Neutrophil (primary cell): ENCODE results near the gene RB1.

ENCODE experiments used
- H3K27ac ChIP-seq: fragments of 200-600 bp; sonication (generic); 2 replicates; pipeline ENCODE4 v1.5.1; 2016; ENCODE audit warnings: mild to moderate bottlenecking, moderate library complexity
- H3K27me3 ChIP-seq: fragments of 200-600 bp; sonication (generic); 2 replicates; pipeline ENCODE4 v1.6.0; 2016; ENCODE audit warnings: mild to moderate bottlenecking
- H3K36me3 ChIP-seq: fragments of 200-600 bp; sonication (generic); 2 replicates; pipeline ENCODE4 v1.5.1; 2017
- H3K4me1 ChIP-seq, 2 experiments: fragments of 200-600 bp in 1 of 2; sonication (generic) in 1 of 2; 1 replicate in 1 of 2; 2 replicates in 1 of 2; pipeline versions ENCODE4 v1.5.1 to v1.6.1; 2013 to 2016; ENCODE audit warnings: low read depth in 1 of 2, low read length in 1 of 2, mild to moderate bottlenecking in 1 of 2, moderate library complexity in 1 of 2; ENCODE audit not compliant: control insufficient read depth in 1 of 2, insufficient read depth in 1 of 2
- H3K4me3 ChIP-seq, 2 experiments: fragments of 200-600 bp in 1 of 2; sonication (generic) in 1 of 2; 1 replicate in 1 of 2; 2 replicates in 1 of 2; pipeline ENCODE4 v1.5.1; 2013 to 2016; ENCODE audit warnings: low read depth in 1 of 2, low read length in 1 of 2, mild to moderate bottlenecking in 1 of 2, moderate library complexity in 1 of 2
- H3K9me3 ChIP-seq: fragments of 200-600 bp; sonication (generic); 2 replicates; pipeline ENCODE4 v1.5.1; 2016
- TF ChIP-seq, protein P1 (sequence below): fragments of 200-600 bp; sonication (generic); IDR thresholded peaks from 2 replicates; pipeline ENCODE4 v1.5.1; 2016; ENCODE audit warnings: antibody characterized with exemption

The RB1 gene

GRCh38 chr13:48403151-48403631 is 99.6 kb downstream of the RB1 start:
- Histone ChIP-seq H3K36me3 (no peaks in the 10 kb centered on the region), H3K27me3 (no peaks in the 10 kb centered on the region), H3K9me3 (no peaks in the 10 kb centered on the region), H3K4me3 (peak overlapping the region; percentile 20 to 31), H3K4me1 (peaks cover 28 to 34% of the 10 kb centered on the region in 2 experiments), H3K27ac (peak overlapping the region; percentile 76)
- TF ChIP-seq, protein P1, sequence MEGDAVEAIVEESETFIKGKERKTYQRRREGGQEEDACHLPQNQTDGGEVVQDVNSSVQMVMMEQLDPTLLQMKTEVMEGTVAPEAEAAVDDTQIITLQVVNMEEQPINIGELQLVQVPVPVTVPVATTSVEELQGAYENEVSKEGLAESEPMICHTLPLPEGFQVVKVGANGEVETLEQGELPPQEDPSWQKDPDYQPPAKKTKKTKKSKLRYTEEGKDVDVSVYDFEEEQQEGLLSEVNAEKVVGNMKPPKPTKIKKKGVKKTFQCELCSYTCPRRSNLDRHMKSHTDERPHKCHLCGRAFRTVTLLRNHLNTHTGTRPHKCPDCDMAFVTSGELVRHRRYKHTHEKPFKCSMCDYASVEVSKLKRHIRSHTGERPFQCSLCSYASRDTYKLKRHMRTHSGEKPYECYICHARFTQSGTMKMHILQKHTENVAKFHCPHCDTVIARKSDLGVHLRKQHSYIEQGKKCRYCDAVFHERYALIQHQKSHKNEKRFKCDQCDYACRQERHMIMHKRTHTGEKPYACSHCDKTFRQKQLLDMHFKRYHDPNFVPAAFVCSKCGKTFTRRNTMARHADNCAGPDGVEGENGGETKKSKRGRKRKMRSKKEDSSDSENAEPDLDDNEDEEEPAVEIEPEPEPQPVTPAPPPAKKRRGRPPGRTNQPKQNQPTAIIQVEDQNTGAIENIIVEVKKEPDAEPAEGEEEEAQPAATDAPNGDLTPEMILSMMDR = no peak

DNA sequence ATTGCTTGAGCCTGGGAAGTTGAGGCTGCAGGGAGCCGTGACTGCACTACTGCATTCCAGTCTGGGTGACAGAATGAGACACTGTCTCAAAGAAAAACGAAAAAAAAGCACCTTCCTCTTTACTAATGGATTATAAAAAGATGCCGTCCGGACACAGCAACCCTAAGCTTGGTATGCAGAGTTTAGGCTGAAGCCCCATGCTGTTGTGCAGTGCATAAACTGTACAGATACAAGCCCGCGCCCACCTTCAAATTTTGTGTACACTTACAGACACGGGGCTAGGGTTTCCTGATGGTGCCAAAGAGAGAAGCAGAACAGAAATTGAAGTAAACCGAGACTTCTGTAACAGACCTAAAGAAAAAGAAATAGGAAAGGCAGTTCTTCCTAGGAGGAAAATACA is 100.4 kb downstream of the RB1 start:
- no peaks in the 10 kb centered on the region for H3K9me3 ChIP-seq
- peaks cover 28 to 34% of the 10 kb centered on the region in 2 experiments for H3K4me1 ChIP-seq
- TF ChIP-seq, protein P1 = no peak
- H3K36me3 ChIP-seq = no peaks in the 10 kb centered on the region
- H3K27ac ChIP-seq = peak overlapping the region; percentile 76
- no peaks in the 10 kb centered on the region for H3K27me3 ChIP-seq
- no peak overlapping the region for H3K4me3 ChIP-seq

DNA sequence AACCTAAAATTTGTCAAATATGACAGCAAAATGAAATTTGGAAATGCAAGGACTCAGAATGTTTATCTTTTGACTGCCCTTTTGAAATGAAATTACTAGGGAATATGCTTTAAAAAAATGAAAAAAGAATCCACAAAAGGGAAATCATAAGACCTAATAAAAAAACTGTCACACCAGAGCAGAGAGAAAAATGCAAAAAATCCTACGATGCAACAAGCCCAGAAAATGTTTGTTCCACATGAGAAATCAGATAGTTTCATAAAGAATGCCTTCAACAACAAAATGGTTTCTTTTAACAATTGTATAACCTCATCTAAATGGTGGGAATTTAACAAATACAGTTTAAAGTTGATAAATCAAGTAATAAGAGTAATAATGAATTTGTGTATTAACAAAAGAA is 101.4 kb downstream of the RB1 start:
- no peak overlapping the region for H3K27ac ChIP-seq

GRCh38 chr13:48405875-48406274 is 102.3 kb downstream of the RB1 start:
- Histone ChIP-seq H3K27me3 (no peaks in the 10 kb centered on the region), H3K36me3 (no peaks in the 10 kb centered on the region), H3K4me3 (no peak overlapping the region), H3K27ac (no peak overlapping the region), H3K9me3 (no peaks in the 10 kb centered on the region), H3K4me1 (peaks cover 17 to 21% of the 10 kb centered on the region in 2 experiments)
- TF ChIP-seq, protein P1 = no peak

More for the DNA sequence above, 101.4 kb downstream of the RB1 start:
- no peaks in the 10 kb centered on the region for H3K27me3 ChIP-seq
- no peak overlapping the region for H3K4me3 ChIP-seq
- peaks cover 27 to 30% of the 10 kb centered on the region in 2 experiments for H3K4me1 ChIP-seq
- no peaks in the 10 kb centered on the region for H3K9me3 ChIP-seq
- TF ChIP-seq, protein P1 = no peak
- no peaks in the 10 kb centered on the region for H3K36me3 ChIP-seq

DNA sequence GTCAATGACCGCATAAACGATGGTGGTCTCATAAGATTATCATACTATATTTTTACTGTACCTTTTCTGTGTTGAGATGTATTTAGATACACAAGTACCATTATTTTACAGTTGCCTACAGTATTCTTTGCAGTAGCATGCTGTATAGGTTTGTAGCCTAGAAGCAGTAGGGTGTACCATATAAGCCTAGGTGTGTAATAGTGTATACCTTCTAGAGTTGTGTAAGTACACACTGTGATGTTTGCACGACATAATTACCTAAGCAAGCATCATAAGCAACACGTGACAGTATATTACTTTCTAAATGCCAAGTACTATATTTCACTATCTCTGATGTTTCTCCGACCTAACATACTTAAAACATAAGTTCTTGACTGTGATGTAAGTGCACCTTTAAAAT is 106.6 kb downstream of the RB1 start:
- Histone ChIP-seq H3K27me3 (no peaks in the 10 kb centered on the region), H3K36me3 (no peaks in the 10 kb centered on the region), H3K4me1 (peaks cover 6 to 11% of the 10 kb centered on the region in 2 experiments), H3K4me3 (no peak overlapping the region), H3K9me3 (no peaks in the 10 kb centered on the region), H3K27ac (no peak overlapping the region)
- TF ChIP-seq, protein P1 = no peak
